Lung (tissue), 12 donors: ENCODE results near the gene ASB18. TPM values are rescaled to one million over a fixed set of nuclear protein-coding genes. Genes with fewer than 3 reads are reported as not detected.
A peak's percentile ranks its signal among the peaks of the same experiment; 100 is the strongest.

Experiments used
- ATAC-seq: fragments of 200-7000 bp; cut with Tn5 transposase; one replicate; pipeline ENCODE4 v1.9.1; 2020; ENCODE audit warnings: moderate number of reproducible peaks; ENCODE audit not compliant: insufficient read depth, low FRiP score
- DNase-seq, 3 donors: peaks; one replicate each; pipeline ENCODE4 v3.0.0-alpha.2; 2013 to 2017
- H3K27ac ChIP-seq, 2 donors: one replicate each; pipeline ENCODE4 v1.5.1; 2013; ENCODE audit warnings: mild to moderate bottlenecking in 2 of 2, moderate library complexity in 2 of 2, control low read depth in 1 of 2, inconsistent platforms in 1 of 2, low read depth in 1 of 2, low read length in 1 of 2
- H3K27me3 ChIP-seq, 3 donors: one replicate each; pipeline ENCODE4 v1.5.1; 2013; ENCODE audit warnings: low read length in 2 of 3; ENCODE audit not compliant: control insufficient read depth in 3 of 3, insufficient read depth in 3 of 3
- H3K36me3 ChIP-seq, 4 donors: one replicate each; pipeline ENCODE4 v1.5.1; 2013; ENCODE audit warnings: low read length in 4 of 4, mild to moderate bottlenecking in 1 of 4, moderate library complexity in 1 of 4; ENCODE audit not compliant: control insufficient read depth in 4 of 4, insufficient read depth in 4 of 4
- H3K4me1 ChIP-seq, 5 donors: one replicate each; pipeline ENCODE4 v1.5.1; 2013; ENCODE audit warnings: low read length in 5 of 5, mild to moderate bottlenecking in 2 of 5, moderate library complexity in 1 of 5; ENCODE audit not compliant: control insufficient read depth in 5 of 5, insufficient read depth in 5 of 5
- H3K4me3 ChIP-seq: one replicate; pipeline ENCODE4 v1.5.1; 2013; ENCODE audit warnings: mild to moderate bottlenecking, control low read depth, moderate library complexity
- H3K9ac ChIP-seq, 2 donors: one replicate each; pipeline ENCODE4 v1.5.1; 2013; ENCODE audit warnings: low read length in 2 of 2, control low read depth in 1 of 2; ENCODE audit not compliant: insufficient read depth in 1 of 2
- H3K9me3 ChIP-seq, 4 donors: one replicate each; pipeline ENCODE4 v1.5.1; 2013; ENCODE audit warnings: low read length in 3 of 4, mild to moderate bottlenecking in 1 of 4, moderate library complexity in 1 of 4; ENCODE audit not compliant: control insufficient read depth in 4 of 4, insufficient read depth in 3 of 4
- CTCF ChIP-seq: IDR thresholded peaks from 2 replicates; pipeline ENCODE4 v1.5.1; 2012; ENCODE audit warnings: mild to moderate bottlenecking; ENCODE audit errors: control extremely low read depth, extremely low read depth
- WGBS, 2 donors: extraction: QIAGEN DNeasy Blood & Tissue Kit; methylation state at CpG; one replicate each; pipeline ENCODE4 v1.1.7; 2013; 5-methylcytosine and 5-hydroxymethylcytosine counted together
- polyA plus RNA-seq, 2 donors: library from polyadenylated mRNA; stranded (reverse); fragments of 200-250 nt; gene quantifications; one replicate each; pipeline ENCODE4 v1.2.1, GENCODE V29; 2013
- total RNA-seq, 2 donors: library from RNA; depleted of rRNA in 1 of 2; stranded (reverse); fragments of >200 nt in 1 of 2; gene quantifications; one replicate each; pipeline ENCODE4 v1.2.1, GENCODE V29; 2014 to 2021
- donor health status: control.
- donor health status: control.
- donor health status: Bipolar disorder and iron deficiency.
- donor health status: healthy.
- donor health status: DM: yes; HTN: yes; CAD: no.

The ASB18 gene
- total and polyA plus RNA-seq, 4 donors: not detected

GRCh38 chr2:236170590-236171165 lies 93.5 kb downstream of the ASB18 start:
- H3K27me3 ChIP-seq: peaks cover 37 to 81% (median 77%) of the 10 kb centered on the region in 3 donors
- no peaks in the 10 kb centered on the region for H3K36me3 ChIP-seq
- WGBS, 2 donors: 8 to 15% methylated on average over 21 of the region's 21 CpGs
- no peak for TF ChIP-seq CTCF
- DNase-seq (no peak), ATAC-seq (no peak)
- H3K9ac ChIP-seq: no peak overlapping the region
- H3K9me3 ChIP-seq: peaks cover 0 to 2% (median 0%) of the 10 kb centered on the region in 4 donors
- no peak overlapping the region for H3K27ac ChIP-seq
- peaks cover 0 to 18% (median 6%) of the 10 kb centered on the region in 5 donors for H3K4me1 ChIP-seq
- H3K4me3 ChIP-seq: no peak overlapping the region

- Histone ChIP-seq H3K9me3 (peaks cover 0 to 2% (median 0%) of the 10 kb centered on the region in 4 donors), H3K4me1 (peaks cover 0 to 18% (median 7%) of the 10 kb centered on the region in 5 donors), H3K4me3 (no peak overlapping the region), H3K27ac (no peak overlapping the region), H3K9ac (no peak overlapping the region), H3K36me3 (no peaks in the 10 kb centered on the region), H3K27me3 (peaks cover 37 to 81% (median 78%) of the 10 kb centered on the region in 3 donors)
- 6 to 11% methylated on average over 37 to 38 of the region's 38 CpGs for WGBS, 2 donors
- DNase-seq (no peak), ATAC-seq (no peak)
- TF ChIP-seq CTCF: no peak
These were observed 94.2 kb downstream of the ASB18 start for GRCh38 chr2:236169741-236170589.

- Histone ChIP-seq H3K4me1 (peaks cover 0 to 21% (median 14%) of the 10 kb centered on the region in 5 donors), H3K9me3 (peaks cover 0 to 2% (median 0%) of the 10 kb centered on the region in 4 donors), H3K27me3 (peaks cover 33 to 78% (median 75%) of the 10 kb centered on the region in 3 donors), H3K27ac (no peak overlapping the region), H3K36me3 (no peaks in the 10 kb centered on the region), H3K9ac (no peak overlapping the region), H3K4me3 (no peak overlapping the region)
- ATAC-seq (no peak), DNase-seq (peak in 1 of 3 donors; percentile 47)
- 7 to 10% methylated on average over 36 of the region's 36 CpGs for WGBS, 2 donors
- TF ChIP-seq CTCF: no peak
These were observed 95.0 kb downstream of the ASB18 start for GRCh38 chr2:236169151-236169721.
